WTC11 (cell line): ENCODE measurements around the gene CYGB. TPM values are rescaled to one million over a fixed set of nuclear protein-coding genes. Genes with fewer than 3 reads are reported as not detected.
A peak's percentile ranks its signal among the peaks of the same experiment; 100 is the strongest.

Experiments used
- ATAC-seq: fragments of 200-7000 bp; cut with Tn5 transposase; 2 replicates; pipeline ENCODE4 v1.10.0; 2021; ENCODE audit warnings: mild to moderate bottlenecking, moderate library complexity
- CTCF ChIA-PET: fragments of 300-600 bp; sonication (Branson Sonifier 250); formaldehyde crosslinking; loops from one replicate; lab custom pipeline; 2021; ENCODE audit warnings: antibody characterized with exemption; lab: Charles Lee
- POLR2A ChIA-PET: fragments of 350-600 bp; sonication (Branson Sonifier 250); formaldehyde crosslinking; loops from one replicate; lab custom pipeline; 2021; ENCODE audit warnings: antibody characterized with exemption; lab: Charles Lee
- DNase-seq: peaks from one replicate; pipeline ENCODE4 v3.0.0; 2021; ENCODE audit warnings: low spot score
- H3K27ac Mint-ChIP-seq: 2 replicates; pipeline ENCODE4 v1.8.0; 2021; ENCODE audit warnings: mixed read lengths
- H3K27me3 Mint-ChIP-seq: 2 replicates; pipeline ENCODE4 v1.8.0; 2021; ENCODE audit warnings: low read depth, mild to moderate bottlenecking, moderate library complexity, mixed read lengths
- H3K36me3 Mint-ChIP-seq: 2 replicates; pipeline ENCODE4 v1.8.0; 2021; ENCODE audit warnings: mixed read lengths
- H3K4me1 Mint-ChIP-seq: 2 replicates; pipeline ENCODE4 v1.8.0; 2022; ENCODE audit warnings: mixed read lengths
- H3K4me3 Mint-ChIP-seq: 2 replicates; pipeline ENCODE4 v1.8.0; 2021; ENCODE audit warnings: mild to moderate bottlenecking, moderate library complexity, mixed read lengths
- H3K9me3 Mint-ChIP-seq: 2 replicates; pipeline ENCODE4 v1.8.0; 2021; ENCODE audit warnings: mixed read lengths
- CBFB ChIP-seq: sonication (generic); formaldehyde crosslinking; IDR thresholded peaks from 2 replicates; pipeline ENCODE4 v1.8.1; 2022; ENCODE audit warnings: mild to moderate bottlenecking, low read depth, missing genetic modification reagents
- CREM ChIP-seq: sonication (generic); formaldehyde crosslinking; IDR thresholded peaks from 2 replicates; pipeline ENCODE4 v1.8.1; 2022; ENCODE audit warnings: mild to moderate bottlenecking, missing genetic modification reagents, moderate library complexity
- ELF4 ChIP-seq: sonication (generic); formaldehyde crosslinking; IDR thresholded peaks from 2 replicates; pipeline ENCODE4 v1.8.1; 2022; ENCODE audit warnings: low read depth, mild to moderate bottlenecking, moderate library complexity, missing genetic modification reagents
- ETV6 ChIP-seq: sonication (generic); formaldehyde crosslinking; IDR thresholded peaks from 2 replicates; pipeline ENCODE4 v1.8.1; 2022; ENCODE audit warnings: mild to moderate bottlenecking, missing genetic modification reagents
- FOXK1 ChIP-seq: sonication (generic); formaldehyde crosslinking; IDR thresholded peaks from 2 replicates; pipeline ENCODE4 v1.8.0; 2022; ENCODE audit warnings: mild to moderate bottlenecking, moderate library complexity, missing genetic modification reagents
- FOXP1 ChIP-seq: sonication (generic); formaldehyde crosslinking; IDR thresholded peaks from 2 replicates; pipeline ENCODE4 v1.8.0; 2022; ENCODE audit warnings: missing genetic modification reagents, mild to moderate bottlenecking, moderate library complexity, borderline replicate concordance
- MXD4 ChIP-seq: fragments of 250-450 bp; sonication (Bioruptor Pico); IDR thresholded peaks from 2 replicates; pipeline ENCODE4 v1.8.0; 2021; ENCODE audit warnings: mild to moderate bottlenecking, moderate library complexity, borderline replicate concordance
- NFYB ChIP-seq: sonication (generic); formaldehyde crosslinking; conservative IDR thresholded peaks from 2 replicates; pipeline ENCODE4 v1.8.0; 2022; ENCODE audit warnings: low read depth, missing genetic modification reagents
- SP1 ChIP-seq: sonication (generic); formaldehyde crosslinking; conservative IDR thresholded peaks from 2 replicates; pipeline ENCODE4 v1.8.1; 2022; ENCODE audit warnings: missing genetic modification reagents
- TEAD4 ChIP-seq: sonication (generic); formaldehyde crosslinking; IDR thresholded peaks from 2 replicates; pipeline ENCODE4 v1.8.0; 2022; ENCODE audit warnings: mild to moderate bottlenecking, missing genetic modification reagents
- ZNF121 ChIP-seq: sonication (generic); formaldehyde crosslinking; IDR thresholded peaks from 2 replicates; pipeline ENCODE4 v1.8.0; 2023; ENCODE audit warnings: missing genetic modification reagents
- ZNF219 ChIP-seq: sonication (generic); formaldehyde crosslinking; IDR thresholded peaks from 2 replicates; pipeline ENCODE4 v1.8.0; 2023; ENCODE audit warnings: missing genetic modification reagents, mild to moderate bottlenecking, borderline replicate concordance
- total RNA-seq: library from RNA; stranded (reverse); gene quantifications from 3 replicates; pipeline ENCODE4 v1.2.3, GENCODE V29; 2021
- TF ChIP-seq, protein P1 (sequence below): fragments of 250-450 bp; sonication (Bioruptor Pico); conservative IDR thresholded peaks from 2 replicates; pipeline ENCODE4 v1.9.0; 2021; ENCODE audit warnings: mild to moderate bottlenecking
- TF ChIP-seq, protein P2 (sequence below): sonication (generic); formaldehyde crosslinking; IDR thresholded peaks from 2 replicates; pipeline ENCODE4 v1.8.0; 2023; ENCODE audit warnings: missing genetic modification reagents
- TF ChIP-seq, protein P3 (sequence below): sonication (generic); formaldehyde crosslinking; IDR thresholded peaks from 2 replicates; pipeline ENCODE4 v1.8.1; 2022; ENCODE audit warnings: low read depth, mild to moderate bottlenecking, moderate library complexity, missing genetic modification reagents, borderline replicate concordance
- TF ChIP-seq, protein P4 (sequence below): sonication (generic); formaldehyde crosslinking; IDR thresholded peaks from 2 replicates; pipeline ENCODE4 v1.8.0; 2023; ENCODE audit warnings: mild to moderate bottlenecking, missing genetic modification reagents
- TF ChIP-seq, protein P5 (sequence below): fragments of 250-450 bp; sonication (Bioruptor Pico); IDR thresholded peaks from 2 replicates; pipeline ENCODE4 v1.9.0; 2021; ENCODE audit warnings: mild to moderate bottlenecking

CYGB gene
- total RNA-seq, 1 experiment from 2014 or later: 3.6 TPM

DNA sequence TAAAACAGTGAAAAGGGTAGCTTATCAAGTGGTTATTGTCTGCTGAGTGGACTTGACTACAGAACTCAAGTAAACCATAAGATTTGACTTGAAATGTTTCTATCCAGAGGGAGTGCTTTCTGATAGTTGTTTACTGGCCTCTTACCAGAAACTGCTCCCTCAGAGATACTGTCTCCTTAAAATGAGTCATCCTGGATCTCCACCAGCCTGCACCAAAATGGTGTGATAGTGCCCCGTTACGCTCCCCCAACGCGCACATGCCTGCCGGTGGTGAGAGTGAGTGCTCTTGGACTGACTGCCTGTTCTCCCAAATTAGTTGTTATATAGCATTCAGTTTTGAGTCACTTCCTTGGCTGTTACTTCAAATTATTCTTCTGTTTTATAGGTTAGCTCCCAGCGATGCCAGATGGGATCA lies 25.2 kb upstream of the CYGB start:
- peak overlapping the region; percentile 77 for H3K27ac Mint-ChIP-seq
- ChIA-PET CTCF (no interaction called here), POLR2A (interaction anchor here (0.7 to 1.0 kb wide), 2 partner anchors 34 to 459 kb away, joined by 3 to 4 read pairs; partner anchors contain the start of gene EXOC7)
- no peak for ATAC-seq
- peaks cover 61% of the 10 kb centered on the region for H3K4me1 Mint-ChIP-seq
- no peak overlapping the region; the same call in 1 of the 2 replicates for H3K4me3 Mint-ChIP-seq
- DNase-seq: no peak
- TF ChIP-seq FOXP1 (CRISPR knock-in tag): no peak
- TF ChIP-seq TEAD4 (CRISPR knock-in tag): no peak
- TF ChIP-seq ZNF121 (CRISPR knock-in tag): no peak
- TF ChIP-seq SP1 (CRISPR knock-in tag): no peak
- TF ChIP-seq, protein P1, sequence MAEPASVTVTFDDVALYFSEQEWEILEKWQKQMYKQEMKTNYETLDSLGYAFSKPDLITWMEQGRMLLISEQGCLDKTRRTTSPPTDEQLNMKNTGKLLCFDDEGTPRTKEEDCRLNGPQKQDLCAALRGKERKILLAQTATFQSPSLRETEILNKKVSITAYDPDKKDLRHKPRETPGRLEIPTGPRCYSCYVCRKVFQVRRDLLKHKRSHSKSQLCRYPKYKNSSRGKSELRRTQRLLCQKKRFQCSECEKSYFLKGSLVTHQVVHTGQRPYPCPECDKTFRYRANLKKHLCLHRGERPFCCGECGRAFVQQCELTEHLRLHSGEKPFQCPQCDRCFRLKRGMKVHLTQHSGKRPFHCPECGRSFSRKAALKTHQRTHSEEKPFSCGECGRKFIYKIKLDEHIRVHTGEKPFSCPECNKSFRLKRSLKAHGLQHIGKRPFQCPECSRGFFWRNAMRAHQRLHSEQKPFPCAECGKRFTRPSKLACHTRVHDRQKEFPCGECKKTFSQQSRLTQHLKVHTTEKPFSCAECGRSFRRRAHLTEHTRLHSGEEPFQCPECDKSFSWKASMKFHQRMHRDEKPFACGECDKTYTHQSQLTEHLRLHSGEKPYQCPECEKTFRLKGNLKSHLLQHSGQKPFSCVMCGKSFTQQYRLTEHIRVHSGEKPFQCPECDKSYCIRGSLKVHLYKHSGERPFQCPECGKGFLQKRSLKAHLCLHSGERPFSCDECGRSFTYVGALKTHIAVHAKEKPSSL (CRISPR knock-in tag): no peak
- TF ChIP-seq ETV6 (CRISPR knock-in tag): no peak
- no peak for TF ChIP-seq MXD4
- TF ChIP-seq, protein P2, sequence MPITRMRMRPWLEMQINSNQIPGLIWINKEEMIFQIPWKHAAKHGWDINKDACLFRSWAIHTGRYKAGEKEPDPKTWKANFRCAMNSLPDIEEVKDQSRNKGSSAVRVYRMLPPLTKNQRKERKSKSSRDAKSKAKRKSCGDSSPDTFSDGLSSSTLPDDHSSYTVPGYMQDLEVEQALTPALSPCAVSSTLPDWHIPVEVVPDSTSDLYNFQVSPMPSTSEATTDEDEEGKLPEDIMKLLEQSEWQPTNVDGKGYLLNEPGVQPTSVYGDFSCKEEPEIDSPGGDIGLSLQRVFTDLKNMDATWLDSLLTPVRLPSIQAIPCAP (CRISPR knock-in tag): no peak
- TF ChIP-seq, protein P3, sequence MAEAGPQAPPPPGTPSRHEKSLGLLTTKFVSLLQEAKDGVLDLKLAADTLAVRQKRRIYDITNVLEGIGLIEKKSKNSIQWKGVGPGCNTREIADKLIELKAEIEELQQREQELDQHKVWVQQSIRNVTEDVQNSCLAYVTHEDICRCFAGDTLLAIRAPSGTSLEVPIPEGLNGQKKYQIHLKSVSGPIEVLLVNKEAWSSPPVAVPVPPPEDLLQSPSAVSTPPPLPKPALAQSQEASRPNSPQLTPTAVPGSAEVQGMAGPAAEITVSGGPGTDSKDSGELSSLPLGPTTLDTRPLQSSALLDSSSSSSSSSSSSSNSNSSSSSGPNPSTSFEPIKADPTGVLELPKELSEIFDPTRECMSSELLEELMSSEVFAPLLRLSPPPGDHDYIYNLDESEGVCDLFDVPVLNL (CRISPR knock-in tag): no peak
- no peaks in the 10 kb centered on the region for H3K27me3 Mint-ChIP-seq
- H3K9me3 Mint-ChIP-seq: no peaks in the 10 kb centered on the region
- peaks cover 74% of the 10 kb centered on the region for H3K36me3 Mint-ChIP-seq

DNA sequence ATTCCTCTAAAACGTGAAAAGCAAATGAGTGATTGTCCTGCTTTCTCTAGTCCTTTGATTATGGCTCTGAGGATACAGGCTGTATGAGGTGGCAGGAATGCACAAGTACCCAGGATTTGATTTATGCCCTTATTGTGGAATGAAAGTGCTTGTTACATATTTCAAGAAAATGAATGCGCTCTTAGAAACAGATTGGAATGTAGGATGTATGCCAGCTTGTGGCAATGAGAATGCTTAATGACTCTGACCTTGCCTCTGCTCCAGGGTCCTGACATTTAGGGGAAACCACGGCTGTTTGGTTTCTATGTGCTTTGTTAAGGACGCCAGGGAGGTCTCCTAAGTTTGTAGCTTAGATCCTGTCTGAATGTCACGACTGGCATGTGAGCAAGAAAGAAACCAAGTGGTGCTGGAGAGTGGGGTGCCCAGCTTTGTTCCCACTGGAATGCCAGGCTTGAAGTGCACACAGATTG lies 24.3 kb upstream of the CYGB start:
- ChIA-PET CTCF (interaction anchor here (0.9 to 1.6 kb wide), 3 partner anchors 62 to 146 kb away, joined by 3 to 6 read pairs (median 4); no protein-coding TSS in a partner anchor), POLR2A (interaction anchor here (1.0 kb wide), 1 partner anchor 458 kb away, joined by 3 read pairs; the partner anchor contains the start of gene EXOC7)
- Mint-ChIP-seq H3K4me3 (0 out of 2 replicates have a peak overlapping the region, but pooled peaks have one; percentile 7), H3K27ac (peak overlapping the region; percentile 43), H3K36me3 (peaks cover 76% of the 10 kb centered on the region), H3K9me3 (no peaks in the 10 kb centered on the region), H3K4me1 (peaks cover 54% of the 10 kb centered on the region), H3K27me3 (no peaks in the 10 kb centered on the region)
- no peak for TF ChIP-seq ELF4 (CRISPR knock-in tag)
- TF ChIP-seq, protein P2 (CRISPR knock-in tag): no peak
- TF ChIP-seq, protein P4, sequence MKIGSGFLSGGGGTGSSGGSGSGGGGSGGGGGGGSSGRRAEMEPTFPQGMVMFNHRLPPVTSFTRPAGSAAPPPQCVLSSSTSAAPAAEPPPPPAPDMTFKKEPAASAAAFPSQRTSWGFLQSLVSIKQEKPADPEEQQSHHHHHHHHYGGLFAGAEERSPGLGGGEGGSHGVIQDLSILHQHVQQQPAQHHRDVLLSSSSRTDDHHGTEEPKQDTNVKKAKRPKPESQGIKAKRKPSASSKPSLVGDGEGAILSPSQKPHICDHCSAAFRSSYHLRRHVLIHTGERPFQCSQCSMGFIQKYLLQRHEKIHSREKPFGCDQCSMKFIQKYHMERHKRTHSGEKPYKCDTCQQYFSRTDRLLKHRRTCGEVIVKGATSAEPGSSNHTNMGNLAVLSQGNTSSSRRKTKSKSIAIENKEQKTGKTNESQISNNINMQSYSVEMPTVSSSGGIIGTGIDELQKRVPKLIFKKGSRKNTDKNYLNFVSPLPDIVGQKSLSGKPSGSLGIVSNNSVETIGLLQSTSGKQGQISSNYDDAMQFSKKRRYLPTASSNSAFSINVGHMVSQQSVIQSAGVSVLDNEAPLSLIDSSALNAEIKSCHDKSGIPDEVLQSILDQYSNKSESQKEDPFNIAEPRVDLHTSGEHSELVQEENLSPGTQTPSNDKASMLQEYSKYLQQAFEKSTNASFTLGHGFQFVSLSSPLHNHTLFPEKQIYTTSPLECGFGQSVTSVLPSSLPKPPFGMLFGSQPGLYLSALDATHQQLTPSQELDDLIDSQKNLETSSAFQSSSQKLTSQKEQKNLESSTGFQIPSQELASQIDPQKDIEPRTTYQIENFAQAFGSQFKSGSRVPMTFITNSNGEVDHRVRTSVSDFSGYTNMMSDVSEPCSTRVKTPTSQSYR (CRISPR knock-in tag): no peak
- no peak for TF ChIP-seq ZNF121 (CRISPR knock-in tag)
- no peak for TF ChIP-seq FOXK1 (CRISPR knock-in tag)
- TF ChIP-seq CBFB (CRISPR knock-in tag): no peak
- TF ChIP-seq ZNF219 (CRISPR knock-in tag): no peak
- TF ChIP-seq, protein P5, sequence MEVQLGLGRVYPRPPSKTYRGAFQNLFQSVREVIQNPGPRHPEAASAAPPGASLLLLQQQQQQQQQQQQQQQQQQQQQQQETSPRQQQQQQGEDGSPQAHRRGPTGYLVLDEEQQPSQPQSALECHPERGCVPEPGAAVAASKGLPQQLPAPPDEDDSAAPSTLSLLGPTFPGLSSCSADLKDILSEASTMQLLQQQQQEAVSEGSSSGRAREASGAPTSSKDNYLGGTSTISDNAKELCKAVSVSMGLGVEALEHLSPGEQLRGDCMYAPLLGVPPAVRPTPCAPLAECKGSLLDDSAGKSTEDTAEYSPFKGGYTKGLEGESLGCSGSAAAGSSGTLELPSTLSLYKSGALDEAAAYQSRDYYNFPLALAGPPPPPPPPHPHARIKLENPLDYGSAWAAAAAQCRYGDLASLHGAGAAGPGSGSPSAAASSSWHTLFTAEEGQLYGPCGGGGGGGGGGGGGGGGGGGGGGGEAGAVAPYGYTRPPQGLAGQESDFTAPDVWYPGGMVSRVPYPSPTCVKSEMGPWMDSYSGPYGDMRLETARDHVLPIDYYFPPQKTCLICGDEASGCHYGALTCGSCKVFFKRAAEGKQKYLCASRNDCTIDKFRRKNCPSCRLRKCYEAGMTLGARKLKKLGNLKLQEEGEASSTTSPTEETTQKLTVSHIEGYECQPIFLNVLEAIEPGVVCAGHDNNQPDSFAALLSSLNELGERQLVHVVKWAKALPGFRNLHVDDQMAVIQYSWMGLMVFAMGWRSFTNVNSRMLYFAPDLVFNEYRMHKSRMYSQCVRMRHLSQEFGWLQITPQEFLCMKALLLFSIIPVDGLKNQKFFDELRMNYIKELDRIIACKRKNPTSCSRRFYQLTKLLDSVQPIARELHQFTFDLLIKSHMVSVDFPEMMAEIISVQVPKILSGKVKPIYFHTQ (CRISPR knock-in tag): no peak
- TF ChIP-seq FOXP1 (CRISPR knock-in tag): no peak
- TF ChIP-seq CREM (CRISPR knock-in tag): no peak
- no peak for TF ChIP-seq NFYB (CRISPR knock-in tag)
- no peak for ATAC-seq
- no peak for DNase-seq
